ENCODE measurements around the gene RAPGEF3.
A peak's percentile ranks its signal among the peaks of the same experiment; 100 is the strongest.

RAPGEF3 gene

GRCh38 chr12:47768323-47768811 lies 9.7 kb upstream of the RAPGEF3 start (continued):
- no peak for TF ChIP-seq BCL11B (tag by site-specific recombination; IDR thresholded peaks at IDR 0.05; ENCODE audit: low read depth)
- TF ChIP-seq ZNF24 (tag by site-specific recombination; IDR thresholded peaks at IDR 0.05) = no peak
- 0 out of 2 replicates have a peak, but pooled peaks have one; percentile 39 for TF ChIP-seq ZNF596 (tag by site-specific recombination; IDR thresholded peaks at IDR 0.05)
- peak; percentile 69 for TF ChIP-seq PRDM10 (tag by site-specific recombination; IDR thresholded peaks at IDR 0.05)
- TF ChIP-seq MYNN (tag by site-specific recombination; IDR thresholded peaks at IDR 0.05; ENCODE audit: borderline replicate concordance) = no peak
- TF ChIP-seq KLF8 (tag by site-specific recombination; IDR thresholded peaks at IDR 0.05) = peak; percentile 72
- TF ChIP-seq ZNF624 (tag by site-specific recombination; IDR thresholded peaks at IDR 0.05) = no peak
- TF ChIP-seq ZSCAN30 (tag by site-specific recombination; IDR thresholded peaks at IDR 0.05) = 0 out of 2 replicates have a peak, but pooled peaks have one; percentile 25
- TF ChIP-seq ZNF266 (tag by site-specific recombination; IDR thresholded peaks at IDR 0.05; ENCODE audit: low read depth) = no peak
- TF ChIP-seq ZNF394 (tag by site-specific recombination; IDR thresholded peaks at IDR 0.05; ENCODE audit: borderline replicate concordance) = peak; percentile 18; the same call in 1 of the 2 replicates
- TF ChIP-seq ZFP41 (tag by site-specific recombination; IDR thresholded peaks at IDR 0.05; ENCODE audit: borderline replicate concordance) = no peak
- no peak for TF ChIP-seq ZNF416 (tag by site-specific recombination; IDR thresholded peaks at IDR 0.05)
- no peak for TF ChIP-seq ZNF626 (tag by site-specific recombination; IDR thresholded peaks at IDR 0.05)
- no peak for TF ChIP-seq AEBP2 (tag by site-specific recombination; IDR thresholded peaks at IDR 0.05; ENCODE audit: borderline replicate concordance)
- TF ChIP-seq KLF17 (tag by site-specific recombination; IDR thresholded peaks at IDR 0.05) = peak; percentile 76
- no peak for TF ChIP-seq ZNF707 (tag by site-specific recombination; IDR thresholded peaks at IDR 0.05)
- no peak for TF ChIP-seq ZBTB1 (tag by site-specific recombination; IDR thresholded peaks at IDR 0.05)
- TF ChIP-seq SP3 (tag by site-specific recombination; IDR thresholded peaks at IDR 0.05) = 0 out of 2 replicates have a peak, but pooled peaks have one; percentile 34
- TF ChIP-seq ZNF548 (tag by site-specific recombination; IDR thresholded peaks at IDR 0.05) = peak; percentile 96
- TF ChIP-seq ZNF501 (tag by site-specific recombination; IDR thresholded peaks at IDR 0.05) = 0 out of 2 replicates have a peak, but pooled peaks have one; percentile 35
- TF ChIP-seq ZNF292 (tag by site-specific recombination; IDR thresholded peaks at IDR 0.05; ENCODE audit: borderline replicate concordance, low read depth) = no peak
- TF ChIP-seq ZNF629 (tag by site-specific recombination; IDR thresholded peaks at IDR 0.05) = peak; percentile 56; the same call in 1 of the 2 replicates
- TF ChIP-seq ZNF518A (tag by site-specific recombination; conservative IDR thresholded peaks at IDR 0.05; ENCODE audit: low read depth) = 0 out of 2 replicates have a peak, but pooled peaks have one; percentile 11
- TF ChIP-seq, protein P1, sequence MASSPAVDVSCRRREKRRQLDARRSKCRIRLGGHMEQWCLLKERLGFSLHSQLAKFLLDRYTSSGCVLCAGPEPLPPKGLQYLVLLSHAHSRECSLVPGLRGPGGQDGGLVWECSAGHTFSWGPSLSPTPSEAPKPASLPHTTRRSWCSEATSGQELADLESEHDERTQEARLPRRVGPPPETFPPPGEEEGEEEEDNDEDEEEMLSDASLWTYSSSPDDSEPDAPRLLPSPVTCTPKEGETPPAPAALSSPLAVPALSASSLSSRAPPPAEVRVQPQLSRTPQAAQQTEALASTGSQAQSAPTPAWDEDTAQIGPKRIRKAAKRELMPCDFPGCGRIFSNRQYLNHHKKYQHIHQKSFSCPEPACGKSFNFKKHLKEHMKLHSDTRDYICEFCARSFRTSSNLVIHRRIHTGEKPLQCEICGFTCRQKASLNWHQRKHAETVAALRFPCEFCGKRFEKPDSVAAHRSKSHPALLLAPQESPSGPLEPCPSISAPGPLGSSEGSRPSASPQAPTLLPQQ (tag by site-specific recombination; IDR thresholded peaks at IDR 0.05) = peak; percentile 74; the same call in 1 of the 2 replicates
- TF ChIP-seq, protein P2, sequence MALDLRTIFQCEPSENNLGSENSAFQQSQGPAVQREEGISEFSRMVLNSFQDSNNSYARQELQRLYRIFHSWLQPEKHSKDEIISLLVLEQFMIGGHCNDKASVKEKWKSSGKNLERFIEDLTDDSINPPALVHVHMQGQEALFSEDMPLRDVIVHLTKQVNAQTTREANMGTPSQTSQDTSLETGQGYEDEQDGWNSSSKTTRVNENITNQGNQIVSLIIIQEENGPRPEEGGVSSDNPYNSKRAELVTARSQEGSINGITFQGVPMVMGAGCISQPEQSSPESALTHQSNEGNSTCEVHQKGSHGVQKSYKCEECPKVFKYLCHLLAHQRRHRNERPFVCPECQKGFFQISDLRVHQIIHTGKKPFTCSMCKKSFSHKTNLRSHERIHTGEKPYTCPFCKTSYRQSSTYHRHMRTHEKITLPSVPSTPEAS (tag by site-specific recombination; IDR thresholded peaks at IDR 0.05) = no peak
- TF ChIP-seq ZNF112 (tag by site-specific recombination; IDR thresholded peaks at IDR 0.05) = no peak
